Islet of Langerhans (tissue), 1 donor: ENCODE data around the gene AP1B1.
"Not testable (repeated sequence)": the region's sequence is repeated elsewhere in the genome, so short reads cannot be mapped to it uniquely, and the experiment has no call there.

Experiments
- FAIRE-seq: peaks from one replicate; lab custom pipeline; 2011; peaks lifted over from hg19 to GRCh38; lab: Jason Lieb, UNC

Gene AP1B1

DNA sequence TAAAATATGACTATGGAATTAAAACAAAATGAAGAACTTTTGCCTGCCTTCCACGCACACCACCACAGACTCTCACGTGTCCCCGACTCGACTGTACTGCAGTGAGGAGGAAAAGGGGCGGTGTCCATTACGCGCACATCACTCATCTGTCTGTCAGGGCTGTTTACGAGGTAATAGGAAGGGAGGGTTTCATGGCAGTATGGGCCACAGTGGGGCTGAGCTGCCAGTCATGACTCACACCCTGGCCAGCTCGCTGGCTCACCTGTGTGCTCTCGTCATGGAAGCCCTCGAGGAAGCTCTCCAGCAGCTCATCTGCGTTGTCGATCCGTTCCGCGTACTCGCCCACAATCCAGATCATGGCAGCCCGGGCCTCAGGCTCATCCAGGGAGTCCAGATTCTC, 39.4 kb downstream of the AP1B1 start:
- FAIRE-seq: no peak

DNA sequence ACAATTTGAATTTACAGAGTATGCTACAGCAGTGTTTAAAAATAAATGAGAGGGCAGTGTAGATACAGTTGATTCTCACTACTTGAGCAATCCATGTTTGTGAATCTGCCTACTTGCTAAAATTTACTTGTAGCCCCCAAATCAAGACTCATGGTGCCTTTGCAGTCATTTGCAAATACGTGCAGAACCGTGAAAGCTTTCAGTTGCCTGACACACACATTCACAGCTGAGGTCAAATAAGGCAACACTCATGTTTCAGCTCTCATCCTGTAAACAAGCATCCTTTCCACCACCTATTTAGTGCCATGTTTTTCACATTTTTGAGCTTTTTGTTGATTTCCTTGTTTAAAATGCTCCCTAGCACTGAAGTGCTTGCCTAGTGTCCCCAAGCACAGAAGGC, 40.3 kb downstream of the AP1B1 start:
- peak; percentile 53 for FAIRE-seq

DNA sequence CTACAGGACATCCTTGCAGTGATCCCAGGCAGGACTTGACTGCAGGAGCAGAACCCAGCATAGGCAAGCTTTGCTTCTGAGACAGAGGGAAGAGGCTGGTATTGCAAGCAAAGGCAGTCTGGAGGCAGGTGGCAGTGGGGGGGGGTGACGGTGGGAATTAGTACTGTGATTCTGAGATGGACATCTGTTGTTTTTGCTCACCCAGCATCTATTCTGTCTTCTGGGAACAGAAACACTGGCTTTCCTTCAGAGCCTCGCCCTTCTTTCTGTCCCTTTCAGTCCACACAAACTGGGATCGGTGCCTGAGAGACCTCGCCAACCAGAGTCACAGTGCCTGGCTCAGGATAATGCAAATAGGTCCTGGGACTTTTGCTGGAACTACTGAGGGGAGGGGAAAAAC, 41.7 kb downstream of the AP1B1 start:
- FAIRE-seq: no peak

DNA sequence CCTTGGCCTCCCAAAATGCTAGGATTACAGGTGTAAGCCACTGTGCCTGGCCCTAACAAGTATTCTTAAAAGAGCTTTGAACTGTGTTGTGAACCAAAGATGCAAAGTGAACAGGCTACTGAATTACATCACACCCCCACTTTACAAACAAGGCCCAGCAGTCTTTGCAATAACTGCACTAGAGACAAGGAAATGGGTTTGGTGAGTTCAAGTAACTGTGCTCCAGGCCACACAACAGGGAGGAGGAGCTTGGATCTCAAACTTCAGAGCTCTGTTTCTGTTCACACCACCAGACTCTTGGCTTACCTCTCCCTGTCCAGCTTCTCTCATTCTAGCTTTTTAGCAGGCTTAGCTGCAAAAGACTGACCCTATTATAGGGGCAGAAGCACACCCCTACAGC, 42.4 kb downstream of the AP1B1 start:
- FAIRE-seq: no peak

DNA sequence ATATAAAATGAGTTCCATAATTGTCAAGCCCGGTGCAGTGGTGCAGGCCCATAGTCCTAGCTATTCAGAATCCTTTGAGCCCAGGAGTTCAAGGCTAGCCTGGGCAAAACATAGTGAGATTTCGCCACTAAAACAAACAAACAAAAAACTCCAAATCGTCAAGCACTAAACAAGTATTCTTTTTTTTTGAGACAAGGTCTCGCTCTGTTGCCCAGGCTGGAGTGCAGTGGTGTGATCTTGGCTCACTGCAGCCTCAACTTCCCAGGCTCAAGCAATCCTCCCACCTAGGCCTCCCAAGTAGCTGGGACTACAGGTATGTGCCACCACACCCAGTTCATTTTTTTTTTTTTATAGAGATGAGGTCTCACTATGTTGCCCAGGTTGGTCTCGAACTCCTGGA, 43.5 kb downstream of the AP1B1 start:
- not testable (repeated sequence) for FAIRE-seq

DNA sequence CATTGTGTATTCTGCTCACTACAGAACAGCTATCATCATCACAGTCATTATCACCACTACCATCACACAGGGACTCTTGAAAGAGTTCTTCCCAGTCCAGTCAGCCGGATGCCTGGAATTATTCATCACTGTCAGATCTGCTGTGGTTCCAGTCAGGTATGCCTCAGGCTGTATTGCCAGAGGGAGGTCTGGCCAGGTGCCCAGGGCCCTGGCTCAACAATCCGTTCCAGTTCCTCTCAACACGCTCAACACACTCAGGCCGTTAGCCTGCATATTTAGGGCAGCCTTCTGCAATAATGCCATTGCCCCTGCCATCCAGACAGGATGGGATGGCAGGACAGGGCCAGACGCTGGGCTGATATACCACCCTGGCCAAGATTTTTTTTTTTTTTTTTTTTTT, 44.2 kb downstream of the AP1B1 start:
- FAIRE-seq: peak; percentile 86

DNA sequence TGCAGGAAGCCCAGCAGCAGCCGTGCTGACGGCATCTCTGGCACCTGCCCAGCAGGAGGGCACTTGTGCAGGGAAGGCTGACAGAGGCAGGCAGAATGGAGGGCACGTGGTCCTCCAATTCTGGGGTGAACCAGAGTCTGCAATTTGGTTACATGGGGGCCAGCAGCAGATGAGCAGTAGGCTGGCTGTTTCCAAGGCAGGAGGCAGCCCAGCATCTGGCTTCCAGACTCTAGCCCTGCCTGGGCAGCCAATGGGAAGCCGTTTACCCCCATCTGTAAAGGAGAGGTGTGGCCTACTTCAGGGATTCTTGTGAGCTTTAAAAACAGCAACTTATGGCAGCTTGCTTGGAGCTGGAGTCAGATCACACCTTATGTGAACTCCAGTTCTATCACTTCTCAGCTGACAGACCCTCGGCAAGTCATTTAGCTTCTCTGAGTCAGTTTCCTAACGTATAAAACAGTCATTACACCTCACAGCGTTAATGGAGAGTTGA, 45.0 kb downstream of the AP1B1 start:
- no peak for FAIRE-seq

DNA sequence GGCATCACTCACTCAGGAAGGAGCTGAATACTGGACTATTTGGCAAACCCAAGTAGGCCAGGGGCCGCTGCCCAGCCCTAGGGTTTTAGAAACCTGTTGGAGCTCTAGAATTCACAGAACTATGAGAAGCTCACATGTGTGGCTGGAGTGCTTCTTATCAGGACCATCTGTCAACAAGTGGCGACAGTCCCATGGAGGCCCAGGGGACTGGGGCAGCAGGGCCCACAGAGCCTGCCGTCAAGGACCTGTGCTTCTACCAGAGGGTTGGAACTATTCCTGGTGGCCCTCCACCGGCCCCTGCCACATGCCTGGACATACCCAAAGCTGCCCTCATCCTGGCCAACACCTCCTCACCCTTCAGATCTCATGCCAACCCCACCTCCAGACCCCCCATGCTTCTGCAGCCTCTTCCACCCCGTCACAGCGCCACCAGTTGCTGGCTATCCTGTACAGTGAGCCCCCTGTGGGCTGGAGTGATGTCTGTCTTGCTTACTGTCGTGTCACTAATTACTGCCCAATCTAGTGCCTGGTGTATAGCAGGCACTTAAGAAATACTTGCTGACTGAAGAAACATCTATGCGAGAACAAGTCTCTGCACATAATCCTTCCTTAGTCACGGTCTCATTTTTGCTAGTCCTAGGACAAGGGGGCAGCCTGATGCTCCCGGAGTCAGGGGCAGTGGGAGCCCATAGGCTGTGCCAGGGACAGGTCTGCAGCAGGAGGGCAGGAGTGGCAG, 45.6 kb downstream of the AP1B1 start:
- no peak for FAIRE-seq

DNA sequence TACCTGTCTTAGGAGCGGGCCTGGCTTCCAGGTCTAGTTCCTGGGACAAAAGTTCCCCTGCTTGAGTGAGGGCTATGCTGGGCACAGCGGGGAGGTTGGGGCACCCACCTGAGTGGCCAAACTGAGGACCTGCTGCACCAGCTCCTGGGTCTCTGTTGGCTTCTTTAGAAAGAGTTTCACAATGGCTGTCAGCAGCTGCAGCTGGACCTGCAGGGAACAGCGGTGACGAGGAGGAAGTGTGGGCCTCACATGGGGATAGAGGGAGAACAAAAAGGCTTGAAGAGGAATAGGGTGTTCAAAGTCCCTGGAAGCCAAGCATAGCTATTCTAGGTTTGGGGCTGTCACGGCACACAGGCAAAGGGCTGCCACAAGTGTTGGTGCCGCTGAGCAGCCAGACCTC, 46.2 kb downstream of the AP1B1 start:
- no peak for FAIRE-seq

DNA sequence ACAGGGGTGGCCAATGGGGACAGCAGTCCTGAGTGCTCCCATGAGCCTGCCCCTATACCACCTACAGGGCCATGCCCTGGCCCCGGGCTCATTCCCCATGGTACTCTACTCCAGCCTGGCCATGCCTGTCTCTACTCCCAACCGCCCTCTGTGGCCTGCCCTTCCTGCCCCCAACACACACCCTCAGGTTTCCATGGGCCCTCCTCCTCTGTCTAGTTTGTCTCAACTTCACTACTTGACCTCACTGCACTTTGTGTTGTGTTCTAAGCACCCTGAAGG, 46.6 kb downstream of the AP1B1 start:
- no peak for FAIRE-seq

DNA sequence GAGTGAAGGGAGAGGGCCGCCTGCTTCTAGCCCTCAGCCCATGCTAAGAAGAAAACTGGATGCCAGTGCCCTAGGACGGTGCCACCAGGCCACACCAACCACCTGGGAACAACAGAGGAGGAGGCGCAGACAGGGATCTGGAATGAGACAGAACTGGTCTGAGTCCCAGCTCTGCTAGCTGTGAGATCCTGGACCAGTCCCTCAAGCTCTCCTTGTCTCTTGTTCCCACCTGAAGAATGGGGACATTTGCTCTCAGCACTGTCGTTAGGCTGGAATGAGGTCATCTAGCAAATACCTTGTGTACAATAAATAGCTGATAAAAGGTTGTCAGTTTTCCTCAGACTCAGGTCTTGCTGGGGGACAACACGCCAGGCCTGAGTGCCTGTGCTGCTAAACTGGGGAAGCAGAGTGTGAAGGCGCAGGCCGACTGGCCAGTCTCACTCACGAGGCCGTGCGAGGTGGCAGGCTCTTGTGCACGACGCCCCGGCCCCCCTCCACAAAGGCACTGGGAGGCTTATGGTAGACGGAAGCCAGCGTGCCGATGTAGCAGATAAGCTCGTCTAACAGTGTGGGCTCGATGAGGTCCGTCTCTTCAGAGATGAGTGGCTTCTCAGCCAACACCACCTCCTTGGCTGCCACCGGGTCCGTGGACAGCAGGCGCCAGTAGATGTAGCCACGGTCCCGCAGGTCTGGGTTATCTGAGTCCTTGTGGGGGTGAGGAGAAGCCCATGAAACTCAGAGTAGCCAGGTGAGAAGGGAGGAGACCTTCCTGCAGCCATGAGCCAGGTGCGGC, 47.1 kb downstream of the AP1B1 start:
- no peak for FAIRE-seq

DNA sequence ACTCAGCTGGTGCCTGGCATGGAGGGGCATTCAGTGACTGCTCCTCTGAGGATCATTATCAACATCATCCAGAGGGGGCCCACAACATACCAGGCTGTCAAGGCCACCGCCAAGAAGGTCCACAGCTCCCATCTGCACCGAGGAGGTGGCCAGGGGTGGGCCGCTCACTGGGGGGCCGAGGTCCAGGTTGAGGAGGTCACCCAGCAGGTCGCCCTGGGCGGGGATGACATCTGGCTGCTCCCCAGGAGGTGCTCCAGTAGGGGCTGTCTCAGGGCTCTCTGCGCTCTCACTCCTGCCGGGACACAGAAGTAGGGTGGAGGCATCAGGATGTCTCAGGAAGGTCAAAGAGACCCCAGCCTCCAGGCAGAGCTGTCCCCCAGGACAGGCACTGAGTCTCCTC, 47.8 kb downstream of the AP1B1 start:
- FAIRE-seq: no peak

DNA sequence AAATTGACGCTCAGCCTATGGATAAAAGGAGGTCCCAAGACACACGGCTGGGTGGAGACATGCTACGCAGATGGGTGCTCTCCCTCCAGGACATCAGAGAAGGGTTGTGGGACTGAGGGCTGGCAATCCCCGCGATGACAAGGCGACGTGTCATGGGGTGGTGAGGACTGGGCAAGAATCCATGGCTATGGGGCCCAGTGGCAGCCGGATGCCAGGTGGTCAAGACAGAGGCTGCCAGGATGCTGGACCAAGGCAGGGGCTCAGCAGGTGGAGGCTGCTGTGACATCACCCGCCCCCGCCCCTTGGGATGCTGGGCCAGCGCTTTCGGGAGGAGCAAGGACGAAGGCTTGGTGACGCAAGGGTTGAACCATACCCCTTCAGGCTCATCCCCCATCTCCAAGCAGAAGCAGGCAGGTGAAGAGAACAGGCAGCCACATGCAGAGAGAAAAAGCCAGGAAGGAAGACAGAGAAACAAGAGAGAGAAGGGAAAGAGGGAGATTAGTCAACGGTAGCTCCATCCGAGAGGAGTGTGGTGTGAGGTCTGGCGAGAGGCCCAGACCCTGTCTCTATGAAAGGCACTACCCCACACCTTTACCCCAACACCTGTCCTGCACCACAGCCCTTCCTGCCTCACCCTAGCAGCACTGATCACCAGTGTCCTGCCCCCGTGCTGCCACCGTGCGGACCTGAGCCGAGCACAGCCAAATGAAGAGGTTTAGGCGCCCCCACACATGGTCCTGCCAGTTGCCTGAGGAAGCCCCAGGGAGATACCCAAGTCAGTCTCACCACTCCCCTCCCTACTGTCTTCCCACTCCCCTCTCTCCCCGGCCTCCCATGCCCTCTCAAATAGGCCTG, 48.8 kb downstream of the AP1B1 start:
- FAIRE-seq: no peak

DNA sequence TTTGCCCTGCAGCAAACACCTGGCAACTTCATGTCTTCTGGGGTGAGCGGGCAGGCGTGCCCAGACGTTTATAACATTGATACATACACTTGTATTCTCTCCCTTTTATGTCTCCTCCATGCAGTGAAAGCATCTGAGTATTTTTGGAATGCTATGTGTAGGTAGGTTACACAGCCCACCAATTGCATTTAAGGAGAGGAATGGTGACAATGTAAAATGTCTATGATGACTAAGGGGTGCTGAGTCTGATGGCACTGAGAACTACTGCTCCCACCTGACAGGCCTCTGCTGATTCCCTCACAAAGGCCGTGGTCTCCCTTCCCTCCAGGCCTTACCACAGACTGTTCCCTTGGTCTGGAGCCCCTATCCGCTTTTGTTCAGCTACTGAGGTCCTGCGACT, 50.0 kb downstream of the AP1B1 start:
- FAIRE-seq: no peak

DNA sequence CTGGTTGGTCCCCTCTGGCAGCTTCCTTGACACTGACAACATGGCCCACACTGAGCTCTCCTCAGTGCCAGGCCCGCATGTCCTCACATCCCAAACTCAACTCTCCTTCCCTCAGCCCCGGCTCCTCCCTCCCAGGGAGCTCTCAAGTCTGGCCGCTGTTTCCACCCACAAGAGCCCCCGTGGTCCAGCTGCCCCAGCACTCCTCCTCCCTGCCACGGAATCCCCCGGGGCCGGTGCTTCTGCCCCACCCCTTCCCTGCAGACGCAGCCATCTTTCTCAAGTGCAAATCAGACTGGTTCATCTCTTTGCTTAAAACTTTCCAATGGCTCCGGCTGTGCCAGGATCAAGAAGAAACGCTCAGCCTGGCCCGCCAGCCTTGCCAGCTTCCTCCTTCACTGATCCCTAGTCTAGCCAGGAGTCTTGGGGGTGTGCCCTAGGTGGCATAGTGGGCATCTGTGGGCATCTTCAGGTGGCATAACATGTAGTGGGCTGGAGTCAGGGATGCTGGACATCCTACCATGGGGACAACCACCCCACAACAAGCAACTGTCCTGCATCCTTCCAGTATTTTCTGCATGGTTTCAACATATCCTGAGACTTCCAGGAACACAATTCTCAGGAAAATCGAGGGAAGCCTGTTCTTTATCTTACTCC, 50.6 kb downstream of the AP1B1 start:
- FAIRE-seq: no peak

DNA sequence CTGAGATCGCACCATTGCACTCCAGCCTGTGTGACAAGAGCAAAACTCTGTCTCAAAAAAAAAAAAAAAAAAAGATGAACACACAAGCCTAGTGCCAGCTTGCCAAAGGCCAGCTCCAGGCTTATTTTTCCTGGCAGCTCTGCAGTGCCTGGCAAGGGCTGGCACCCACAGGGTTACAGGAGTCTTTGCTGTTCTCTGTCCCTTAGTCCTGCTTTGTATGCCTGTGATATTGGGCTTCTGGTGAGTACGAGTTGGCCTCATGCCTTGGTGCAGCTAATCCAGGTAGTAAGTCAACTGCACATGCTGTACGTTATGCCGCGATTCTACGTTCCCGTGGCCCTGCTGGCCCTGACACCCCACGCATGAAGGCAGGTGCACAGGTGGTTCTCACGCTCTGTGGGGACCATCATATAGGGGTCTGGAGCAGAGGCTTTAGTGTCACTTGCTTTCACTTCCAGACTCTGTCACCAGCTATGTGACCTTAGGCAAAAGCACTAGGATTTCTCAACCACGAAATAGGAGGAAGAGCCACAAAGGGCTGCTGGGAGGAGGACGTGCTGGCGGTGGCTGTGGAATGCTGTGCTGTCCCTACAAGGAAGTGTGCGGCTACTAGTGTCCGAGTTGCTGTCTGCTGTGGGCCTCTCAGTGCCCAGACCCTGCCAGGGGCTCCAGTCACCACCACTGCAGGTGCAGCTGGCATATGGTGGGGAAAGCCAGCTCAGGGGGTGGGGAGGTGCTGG, 51.4 kb downstream of the AP1B1 start:
- FAIRE-seq: no peak

DNA sequence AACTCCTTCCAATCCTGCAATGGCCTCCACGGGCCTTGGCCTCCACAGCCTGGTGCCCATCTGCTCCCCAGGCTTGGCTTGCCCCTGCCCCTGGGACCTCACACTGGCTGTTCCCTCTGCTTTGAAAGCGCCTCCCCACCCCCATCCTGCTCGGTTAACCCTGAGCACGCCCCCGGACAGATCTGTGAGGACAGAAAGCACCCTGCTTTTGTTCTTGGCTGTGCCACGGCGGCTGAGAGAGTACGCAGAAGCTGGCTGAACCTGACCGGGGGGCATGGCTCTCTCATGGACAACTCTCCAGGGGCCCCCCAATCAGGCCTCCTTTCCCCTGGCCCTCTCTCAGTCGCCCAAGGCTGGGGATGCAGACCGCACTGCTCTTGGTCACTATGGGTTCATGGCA, 52.7 kb downstream of the AP1B1 start:
- FAIRE-seq: no peak

DNA sequence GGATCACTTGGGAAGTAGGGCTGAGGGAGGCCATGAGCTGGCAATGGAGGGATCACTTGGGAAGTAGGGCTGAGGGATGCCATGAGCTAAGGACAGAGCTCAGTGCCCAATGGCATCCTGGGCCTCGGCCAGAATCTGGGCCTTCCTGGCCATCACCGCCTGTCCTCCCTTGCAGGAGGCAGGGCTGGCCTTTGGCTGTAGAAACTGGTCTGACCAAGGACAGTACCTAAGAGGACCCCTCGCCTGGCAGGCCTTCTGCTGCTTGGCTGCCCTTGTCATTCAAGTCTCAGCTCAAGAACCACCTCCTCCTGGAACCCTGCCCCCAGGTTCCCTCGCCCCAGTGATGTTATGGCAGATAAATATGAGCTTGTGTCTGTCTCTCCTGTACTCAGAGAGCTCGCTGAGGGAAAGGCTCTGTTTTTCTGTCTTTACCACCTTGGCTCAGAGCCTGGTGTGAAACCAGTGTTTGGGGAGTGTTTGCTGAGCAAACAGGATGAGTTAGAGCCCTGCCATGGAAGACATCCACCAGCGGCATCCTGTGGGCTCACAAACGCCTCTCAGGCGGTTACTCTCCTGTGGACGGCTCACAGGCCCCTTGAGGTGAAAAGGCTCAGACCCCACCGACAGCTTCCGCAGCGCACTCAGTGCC, 53.5 kb downstream of the AP1B1 start:
- FAIRE-seq: no peak

DNA sequence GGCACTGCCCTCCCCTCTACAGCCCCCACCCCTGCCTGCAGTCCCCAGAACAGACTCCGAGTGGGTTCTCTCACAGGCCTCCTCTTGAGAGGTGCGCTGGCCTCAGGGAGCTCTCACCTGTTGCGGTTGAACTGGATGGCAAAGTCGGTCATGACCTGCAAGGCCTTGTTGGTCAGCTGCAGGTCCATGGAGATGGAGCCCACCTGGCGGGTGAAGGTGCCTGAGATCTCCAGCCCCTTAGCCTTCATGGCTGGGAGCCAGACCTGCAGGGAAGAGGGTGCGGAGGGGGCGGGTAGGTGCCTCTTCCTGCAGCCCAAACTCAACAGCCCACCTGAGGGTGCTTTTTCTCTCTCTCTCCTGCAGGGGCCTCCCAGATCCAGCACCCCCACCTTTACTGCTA, 54.2 kb downstream of the AP1B1 start:
- no peak for FAIRE-seq

DNA sequence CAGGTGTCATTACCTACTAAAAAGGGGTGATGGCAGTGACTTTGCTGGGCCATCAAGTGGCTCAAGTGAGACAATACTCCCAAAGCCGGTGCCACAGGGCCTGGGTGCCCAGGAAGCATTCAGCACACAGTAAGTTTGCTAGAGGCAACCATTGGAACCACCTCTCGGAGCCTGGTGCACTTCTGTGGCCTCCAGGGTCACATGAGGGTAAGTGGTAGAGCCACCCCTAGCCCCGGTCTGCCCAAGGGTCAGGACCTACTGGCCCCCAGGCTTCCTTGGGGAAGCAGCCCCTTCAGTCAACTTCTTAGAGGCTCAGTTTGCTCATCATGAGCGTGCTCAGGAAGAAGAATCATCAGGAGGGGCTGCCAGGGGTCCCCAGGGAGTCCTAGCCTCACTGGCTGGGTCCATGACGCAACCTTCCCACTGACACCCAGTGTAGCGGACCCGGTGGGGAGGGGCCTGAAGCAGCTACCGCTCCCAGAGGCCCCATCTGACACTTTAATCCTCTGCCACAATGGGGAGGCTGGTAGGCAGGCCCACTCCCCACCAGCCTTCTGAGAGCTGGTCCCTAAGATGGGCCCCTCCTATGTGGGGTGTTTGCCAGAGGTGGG, 55.4 kb downstream of the AP1B1 start:
- no peak for FAIRE-seq
